HepG2 (cell line): ENCODE results near the gene MPZL3. TPM values are rescaled to one million over a fixed set of nuclear protein-coding genes. Genes with fewer than 3 reads are reported as not detected.

ENCODE experiments used
- ELF3 ChIP-seq: IDR thresholded peaks from 2 replicates; pipeline ENCODE4 v1.6.1; 2016; ENCODE audit warnings: missing genetic modification reagents, missing compliant biosample characterization
- GFI1 ChIP-seq: sonication (generic); formaldehyde crosslinking; IDR thresholded peaks from 2 replicates; pipeline ENCODE4 v1.5.0; 2020; ENCODE audit warnings: missing genetic modification reagents, mild to moderate bottlenecking, borderline replicate concordance
- RARA ChIP-seq: IDR thresholded peaks from 2 replicates; pipeline ENCODE4 v1.6.1; 2016; ENCODE audit warnings: missing genetic modification reagents, missing compliant biosample characterization
- RFX5 ChIP-seq: IDR thresholded peaks from 2 replicates; pipeline ENCODE4 v1.6.1; 2011; ENCODE audit warnings: low read depth, low read length, improper control_type of control experiment
- THAP11 ChIP-seq: IDR thresholded peaks from 2 replicates; pipeline ENCODE4 v1.6.1; 2016; ENCODE audit warnings: missing biosample characterization, missing genetic modification reagents
- ZMYM4 ChIP-seq: sonication (generic); formaldehyde crosslinking; IDR thresholded peaks from 2 replicates; pipeline ENCODE4 v1.8.1; 2023; ENCODE audit warnings: mild to moderate bottlenecking, missing genetic modification reagents
- ZNF547 ChIP-seq: sonication (generic); formaldehyde crosslinking; IDR thresholded peaks from 2 replicates; pipeline ENCODE4 v1.5.1; 2020; ENCODE audit warnings: mild to moderate bottlenecking, missing genetic modification reagents
- ZNF746 ChIP-seq: sonication (generic); formaldehyde crosslinking; IDR thresholded peaks from 2 replicates; pipeline ENCODE4 v1.8.0; 2022; ENCODE audit warnings: mild to moderate bottlenecking, missing genetic modification reagents
- ZNF780A ChIP-seq: sonication (generic); formaldehyde crosslinking; IDR thresholded peaks from 2 replicates; pipeline ENCODE4 v1.8.0; 2022; ENCODE audit warnings: mild to moderate bottlenecking, missing genetic modification reagents, moderate library complexity
- ZSCAN30 ChIP-seq: sonication (generic); formaldehyde crosslinking; IDR thresholded peaks from 2 replicates; pipeline ENCODE4 v1.5.0; 2020; ENCODE audit warnings: mild to moderate bottlenecking, missing genetic modification reagents
- polyA plus RNA-seq, 8 experiments: library from polyadenylated mRNA; depleted of rRNA in 3 of 8; stranded (reverse) in 7 of 8; unstranded in 1 of 8; fragments of >200 nt; fragmentation: Illumina TruSeq in 4 of 8; extraction: Trizol in 4 of 8; gene quantifications; 2 replicates each; pipeline versions ENCODE4 v1.2.1 to v1.2.3, GENCODE V29; 2011 to 2016; ENCODE audit warnings: low read depth in 4 of 8, missing spikeins in 1 of 8, mixed read lengths in 1 of 8; ENCODE audit not compliant: insufficient read depth in 1 of 8
- total RNA-seq, 5 experiments: library from RNA; depleted of rRNA; stranded (reverse); fragments of >200 nt; fragmentation: Illumina TruSeq; extraction: Trizol; gene quantifications; 2 replicates each; pipeline ENCODE4 v1.2.3, GENCODE V29; 2016; ENCODE audit warnings: low read depth in 1 of 5
- TF ChIP-seq, protein P1 (sequence below): IDR thresholded peaks from 2 replicates; pipeline ENCODE4 v1.6.1; 2018; ENCODE audit warnings: missing genetic modification reagents, mild to moderate bottlenecking, missing compliant biosample characterization
- TF ChIP-seq, protein P2 (sequence below): sonication (generic); formaldehyde crosslinking; IDR thresholded peaks from 2 replicates; pipeline ENCODE4 v1.4.0; 2020; ENCODE audit warnings: missing genetic modification reagents, mild to moderate bottlenecking, borderline replicate concordance
- TF ChIP-seq, protein P3 (sequence below): sonication (generic); formaldehyde crosslinking; IDR thresholded peaks from 2 replicates; pipeline ENCODE4 v1.4.0; 2020; ENCODE audit warnings: missing genetic modification reagents
- TF ChIP-seq, protein P4 (sequence below): sonication (generic); formaldehyde crosslinking; IDR thresholded peaks from 2 replicates; pipeline ENCODE4 v1.5.0; 2020; ENCODE audit warnings: missing genetic modification reagents
- TF ChIP-seq, protein P5 (sequence below), 2 experiments: sonication (generic) in 1 of 2; formaldehyde crosslinking in 1 of 2; IDR thresholded peaks; 2 replicates each; pipeline versions ENCODE4 v1.4.0 to v1.6.1; 2016 to 2020; ENCODE audit warnings: borderline replicate concordance in 1 of 2, low read depth in 1 of 2, mild to moderate bottlenecking in 1 of 2, missing genetic modification reagents in 1 of 2
- TF ChIP-seq, protein P6 (sequence below): sonication (generic); formaldehyde crosslinking; IDR thresholded peaks from 2 replicates; pipeline ENCODE4 v1.4.0; 2020; ENCODE audit warnings: missing genetic modification reagents, low read depth, mild to moderate bottlenecking, borderline replicate concordance

The MPZL3 gene
- total and polyA plus RNA-seq, 2 of the 13 experiments (the other 11 are each of a cell fraction or from before 2014, with no cell fraction given) = 5.3 to 9.3 TPM

DNA sequence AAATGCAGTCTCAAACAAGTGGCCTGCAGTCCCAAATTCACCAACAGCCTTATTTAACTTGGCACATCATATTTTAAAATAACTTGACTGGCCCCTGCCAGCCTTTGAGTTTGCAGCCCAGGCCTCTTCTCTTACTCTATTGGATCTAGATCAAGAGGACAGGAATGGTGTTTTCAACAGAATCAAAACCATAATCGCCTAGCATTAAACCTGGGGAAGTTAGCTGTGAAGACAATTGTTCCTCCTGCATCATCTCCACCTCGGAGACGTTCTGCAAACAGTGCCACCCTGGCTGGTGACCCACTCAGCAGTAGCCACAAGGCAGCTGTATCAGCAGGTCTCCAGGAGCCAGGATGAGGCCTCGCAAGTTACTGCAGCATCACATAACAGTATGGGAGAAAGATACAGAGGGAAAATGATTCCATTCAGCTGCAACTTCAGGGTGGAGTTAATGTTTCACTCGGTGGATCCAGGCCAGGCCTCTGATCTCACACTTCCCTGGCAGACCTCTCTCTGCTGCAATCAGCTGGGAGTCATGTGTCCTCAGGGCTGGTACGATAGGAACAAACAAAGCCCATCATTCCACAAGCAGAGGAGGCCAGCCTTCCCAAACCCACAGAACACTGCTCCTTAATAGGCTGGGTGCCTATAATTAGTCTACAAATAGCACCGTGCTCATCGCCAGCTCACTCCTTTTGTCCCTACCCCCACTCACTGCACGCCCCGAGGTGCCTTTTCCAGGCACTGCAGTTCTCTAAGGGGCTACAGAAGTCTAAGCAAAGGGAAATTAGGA lies 57.1 kb downstream of the MPZL3 start (continued):
- TF ChIP-seq RFX5 (peak; percentile 10; the same call in 1 of the 2 replicates), GFI1 (peak; percentile 89), RARA (CRISPR knock-in tag) (peak; percentile 59), ZSCAN30 (CRISPR knock-in tag) (0 out of 2 replicates have a peak, but pooled peaks have one; percentile 71), ZNF780A (CRISPR knock-in tag) (no peak; the same call in 1 of the 2 replicates), THAP11 (CRISPR knock-in tag) (peak; percentile 73), ZNF746 (CRISPR knock-in tag) (peak; percentile 58), ZMYM4 (peak; percentile 93), ZNF547 (CRISPR knock-in tag) (0 out of 2 replicates have a peak, but pooled peaks have one; percentile 17), ELF3 (CRISPR knock-in tag) (peak; percentile 77; the same call in 1 of the 2 replicates)
- TF ChIP-seq, protein P1, sequence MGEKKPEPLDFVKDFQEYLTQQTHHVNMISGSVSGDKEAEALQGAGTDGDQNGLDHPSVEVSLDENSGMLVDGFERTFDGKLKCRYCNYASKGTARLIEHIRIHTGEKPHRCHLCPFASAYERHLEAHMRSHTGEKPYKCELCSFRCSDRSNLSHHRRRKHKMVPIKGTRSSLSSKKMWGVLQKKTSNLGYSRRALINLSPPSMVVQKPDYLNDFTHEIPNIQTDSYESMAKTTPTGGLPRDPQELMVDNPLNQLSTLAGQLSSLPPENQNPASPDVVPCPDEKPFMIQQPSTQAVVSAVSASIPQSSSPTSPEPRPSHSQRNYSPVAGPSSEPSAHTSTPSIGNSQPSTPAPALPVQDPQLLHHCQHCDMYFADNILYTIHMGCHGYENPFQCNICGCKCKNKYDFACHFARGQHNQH (CRISPR knock-in tag) = peak; percentile 68
- TF ChIP-seq, protein P2, sequence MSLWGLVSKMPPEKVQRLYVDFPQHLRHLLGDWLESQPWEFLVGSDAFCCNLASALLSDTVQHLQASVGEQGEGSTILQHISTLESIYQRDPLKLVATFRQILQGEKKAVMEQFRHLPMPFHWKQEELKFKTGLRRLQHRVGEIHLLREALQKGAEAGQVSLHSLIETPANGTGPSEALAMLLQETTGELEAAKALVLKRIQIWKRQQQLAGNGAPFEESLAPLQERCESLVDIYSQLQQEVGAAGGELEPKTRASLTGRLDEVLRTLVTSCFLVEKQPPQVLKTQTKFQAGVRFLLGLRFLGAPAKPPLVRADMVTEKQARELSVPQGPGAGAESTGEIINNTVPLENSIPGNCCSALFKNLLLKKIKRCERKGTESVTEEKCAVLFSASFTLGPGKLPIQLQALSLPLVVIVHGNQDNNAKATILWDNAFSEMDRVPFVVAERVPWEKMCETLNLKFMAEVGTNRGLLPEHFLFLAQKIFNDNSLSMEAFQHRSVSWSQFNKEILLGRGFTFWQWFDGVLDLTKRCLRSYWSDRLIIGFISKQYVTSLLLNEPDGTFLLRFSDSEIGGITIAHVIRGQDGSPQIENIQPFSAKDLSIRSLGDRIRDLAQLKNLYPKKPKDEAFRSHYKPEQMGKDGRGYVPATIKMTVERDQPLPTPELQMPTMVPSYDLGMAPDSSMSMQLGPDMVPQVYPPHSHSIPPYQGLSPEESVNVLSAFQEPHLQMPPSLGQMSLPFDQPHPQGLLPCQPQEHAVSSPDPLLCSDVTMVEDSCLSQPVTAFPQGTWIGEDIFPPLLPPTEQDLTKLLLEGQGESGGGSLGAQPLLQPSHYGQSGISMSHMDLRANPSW (CRISPR knock-in tag) = peak; percentile 96; the same call in 1 of the 2 replicates
- TF ChIP-seq, protein P3, sequence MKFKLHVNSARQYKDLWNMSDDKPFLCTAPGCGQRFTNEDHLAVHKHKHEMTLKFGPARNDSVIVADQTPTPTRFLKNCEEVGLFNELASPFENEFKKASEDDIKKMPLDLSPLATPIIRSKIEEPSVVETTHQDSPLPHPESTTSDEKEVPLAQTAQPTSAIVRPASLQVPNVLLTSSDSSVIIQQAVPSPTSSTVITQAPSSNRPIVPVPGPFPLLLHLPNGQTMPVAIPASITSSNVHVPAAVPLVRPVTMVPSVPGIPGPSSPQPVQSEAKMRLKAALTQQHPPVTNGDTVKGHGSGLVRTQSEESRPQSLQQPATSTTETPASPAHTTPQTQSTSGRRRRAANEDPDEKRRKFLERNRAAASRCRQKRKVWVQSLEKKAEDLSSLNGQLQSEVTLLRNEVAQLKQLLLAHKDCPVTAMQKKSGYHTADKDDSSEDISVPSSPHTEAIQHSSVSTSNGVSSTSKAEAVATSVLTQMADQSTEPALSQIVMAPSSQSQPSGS (CRISPR knock-in tag) = peak; percentile 95
- TF ChIP-seq, protein P4, sequence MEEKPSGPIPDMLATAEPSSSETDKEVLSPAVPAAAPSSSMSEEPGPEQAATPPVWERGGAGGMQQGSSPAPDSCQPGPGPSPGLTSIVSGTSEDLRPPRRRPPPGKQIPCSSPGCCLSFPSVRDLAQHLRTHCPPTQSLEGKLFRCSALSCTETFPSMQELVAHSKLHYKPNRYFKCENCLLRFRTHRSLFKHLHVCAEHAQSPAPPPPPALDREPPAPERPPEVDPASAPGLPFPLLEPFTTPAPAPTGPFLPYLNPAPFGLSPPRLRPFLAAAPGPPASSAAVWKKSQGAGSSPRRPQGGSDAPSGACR (CRISPR knock-in tag) = peak; percentile 77
- TF ChIP-seq, protein P5, sequence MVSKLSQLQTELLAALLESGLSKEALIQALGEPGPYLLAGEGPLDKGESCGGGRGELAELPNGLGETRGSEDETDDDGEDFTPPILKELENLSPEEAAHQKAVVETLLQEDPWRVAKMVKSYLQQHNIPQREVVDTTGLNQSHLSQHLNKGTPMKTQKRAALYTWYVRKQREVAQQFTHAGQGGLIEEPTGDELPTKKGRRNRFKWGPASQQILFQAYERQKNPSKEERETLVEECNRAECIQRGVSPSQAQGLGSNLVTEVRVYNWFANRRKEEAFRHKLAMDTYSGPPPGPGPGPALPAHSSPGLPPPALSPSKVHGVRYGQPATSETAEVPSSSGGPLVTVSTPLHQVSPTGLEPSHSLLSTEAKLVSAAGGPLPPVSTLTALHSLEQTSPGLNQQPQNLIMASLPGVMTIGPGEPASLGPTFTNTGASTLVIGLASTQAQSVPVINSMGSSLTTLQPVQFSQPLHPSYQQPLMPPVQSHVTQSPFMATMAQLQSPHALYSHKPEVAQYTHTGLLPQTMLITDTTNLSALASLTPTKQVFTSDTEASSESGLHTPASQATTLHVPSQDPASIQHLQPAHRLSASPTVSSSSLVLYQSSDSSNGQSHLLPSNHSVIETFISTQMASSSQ (IDR thresholded peaks at IDR 0.05; ENCODE audit: low read depth) = peak; percentile 98
- TF ChIP-seq, protein P5 (CRISPR knock-in tag; IDR thresholded peaks at IDR 0.05; ENCODE audit: borderline replicate concordance) = peak; percentile 100
- TF ChIP-seq, protein P6, sequence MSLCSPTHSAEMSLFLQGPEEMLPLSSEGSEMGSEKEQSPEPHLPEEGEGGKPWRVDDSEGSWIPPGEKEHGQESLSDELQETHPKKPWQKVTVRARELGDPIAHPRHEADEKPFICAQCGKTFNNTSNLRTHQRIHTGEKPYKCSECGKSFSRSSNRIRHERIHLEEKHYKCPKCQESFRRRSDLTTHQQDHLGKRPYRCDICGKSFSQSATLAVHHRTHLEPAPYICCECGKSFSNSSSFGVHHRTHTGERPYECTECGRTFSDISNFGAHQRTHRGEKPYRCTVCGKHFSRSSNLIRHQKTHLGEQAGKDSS (CRISPR knock-in tag) = no peak; the same call in 1 of the 2 replicates
